Measurements from ENCODE around the gene E2F3. TPM values are rescaled to one million over a fixed set of nuclear protein-coding genes. Genes with fewer than 3 reads are reported as not detected.

The E2F3 gene
- total and polyA plus RNA-seq, 5 donors, result 3.9 to 10.1 (median 7.0) TPM

DNA sequence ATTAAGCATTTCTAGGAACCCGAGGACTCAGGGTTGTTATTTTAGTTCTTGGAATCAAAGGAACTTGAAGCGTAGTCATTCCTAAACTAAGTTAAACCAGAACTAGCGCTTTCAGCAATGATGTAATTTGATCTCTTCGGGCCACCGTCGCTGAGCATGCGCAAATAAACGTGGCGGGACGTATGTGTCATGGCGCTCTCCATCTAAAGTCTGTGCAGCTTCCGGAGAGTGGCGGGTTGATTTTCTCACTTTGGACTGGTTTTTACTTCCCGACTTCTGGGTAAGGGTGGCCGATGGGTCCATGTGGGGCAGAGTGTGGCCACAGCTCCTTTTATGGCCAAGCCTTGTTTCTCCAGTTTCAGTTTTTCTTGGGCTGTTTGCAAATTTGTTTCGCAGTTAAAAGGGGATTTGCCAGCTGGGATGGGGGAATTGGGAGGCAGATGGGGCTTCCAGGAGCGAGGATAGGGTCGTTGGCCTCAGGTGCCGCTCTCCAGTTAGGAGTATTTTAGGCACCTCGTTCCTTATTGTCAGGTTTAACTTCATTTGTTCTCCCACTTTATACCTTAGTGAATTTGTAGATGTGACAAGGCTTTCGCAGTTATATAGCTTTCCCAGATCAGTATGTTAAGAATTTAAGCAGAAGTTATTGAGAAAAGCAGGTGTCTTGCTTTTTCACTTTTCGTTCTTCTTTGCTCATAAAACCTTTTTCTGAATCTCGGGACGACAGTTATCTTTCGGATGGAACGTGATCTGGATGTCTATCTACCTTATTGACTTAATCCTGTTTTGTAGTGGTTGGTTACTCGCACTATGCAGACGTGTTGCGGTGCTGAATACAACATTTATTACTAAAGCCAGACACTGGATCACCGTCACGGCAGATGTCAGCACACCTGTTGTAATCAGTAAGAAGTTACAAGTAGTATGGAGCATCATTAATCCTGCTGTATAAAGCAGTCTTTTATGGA lies 132.9 kb downstream of the E2F3 start, which contains the start of gene CDKAL1:
Gene CDKAL1, plus strand, starts transcription at position 163 of the 968 bp plus-strand sequence. CDS start 11,894 bp downstream, outside the sequence.
- 2% methylated on average over 31 of the region's 31 CpGs for WGBS
- ATAC-seq, result peak; percentile 92 to 93
- intact Hi-C loops (cut with DNase I), result loop anchor here in 2 of 4 donors (5.0 to 10.0 kb wide), 2 partner anchors 132 to 440 kb away; partner anchors contain the start of gene E2F3 (in 1 of the 2)
- peak; percentile 89 to 94 (median 94) for DNase-seq
- peak within 1 kb of the TSS; percentile 95 for H3K4me3 ChIP-seq (ENCODE audit: low read length)
- H3K4me1 ChIP-seq (ENCODE audit: control insufficient read depth, insufficient read depth, low read length), result no peaks in the 10 kb centered on the region
- no peaks in the 10 kb centered on the region for H3K27me3 ChIP-seq (ENCODE audit: control insufficient read depth, insufficient read depth)
- peak within 1 kb of the TSS; percentile 85 for H3K27ac ChIP-seq (ENCODE audit: low read length)
- no peaks in the 10 kb centered on the region for H3K9me3 ChIP-seq (ENCODE audit: control insufficient read depth, low read length)

DNA sequence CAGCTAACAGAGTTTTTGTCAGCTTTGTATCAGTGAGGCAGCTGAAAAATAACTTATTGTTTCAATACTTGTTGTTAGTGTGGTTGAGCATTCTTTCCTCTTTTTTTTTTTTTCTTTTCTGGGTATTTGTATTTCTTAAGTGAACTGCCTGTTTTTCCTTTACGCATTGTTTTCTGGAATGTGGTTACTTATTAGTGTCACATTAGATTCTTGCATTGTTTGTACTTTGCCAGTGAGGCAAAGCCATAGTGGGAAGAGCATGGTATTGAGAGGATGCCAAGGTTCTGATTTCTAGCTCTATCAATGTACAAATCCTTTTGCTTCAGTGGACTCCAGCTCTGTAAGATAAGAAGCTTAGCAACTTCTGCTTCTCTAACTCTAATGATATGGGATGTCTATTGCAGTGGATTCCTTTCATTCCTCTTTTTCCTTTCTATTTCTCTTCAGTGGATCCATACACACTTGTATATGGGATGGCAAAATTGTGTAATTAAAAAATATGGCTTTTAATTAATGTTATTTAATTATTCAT lies 136.5 kb downstream of the E2F3 start:
- intact Hi-C loops (cut with DNase I), result loop anchor here in 1 of 4 donors (10.0 kb wide), 1 partner anchor 443 kb away; no protein-coding TSS in a partner anchor
- no peak for ATAC-seq
- 51% methylated on average over 1 of the region's 1 CpG for WGBS

DNA sequence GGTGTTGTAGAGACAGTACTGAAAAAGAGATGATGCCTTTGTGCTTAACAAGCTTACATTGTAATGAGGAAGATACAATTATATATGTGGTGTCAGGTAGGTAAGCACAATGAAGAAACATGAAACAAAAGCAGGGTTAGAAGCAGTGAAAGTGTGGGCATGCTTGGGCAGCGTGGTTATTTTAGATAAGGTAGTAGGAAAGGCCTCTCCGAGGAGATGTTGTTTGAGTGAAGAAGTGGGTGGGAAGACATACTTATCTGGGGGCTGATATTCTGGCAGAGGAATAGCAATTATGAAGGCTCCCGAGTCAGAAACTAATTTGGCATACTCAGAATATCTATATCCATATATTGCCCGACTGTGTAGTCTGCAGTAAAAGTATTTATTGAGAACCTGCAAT lies 137.2 kb downstream of the E2F3 start:
- Histone ChIP-seq H3K27ac (ENCODE audit: low read length) (no peak overlapping the region), H3K4me1 (ENCODE audit: control insufficient read depth, insufficient read depth, low read length) (no peaks in the 10 kb centered on the region), H3K27me3 (ENCODE audit: control insufficient read depth, insufficient read depth) (no peaks in the 10 kb centered on the region), H3K9me3 (ENCODE audit: control insufficient read depth, low read length) (no peaks in the 10 kb centered on the region), H3K4me3 (ENCODE audit: low read length) (no peak overlapping the region)
- no peak for DNase-seq
- 68% methylated on average over 4 of the region's 4 CpGs for WGBS
- intact Hi-C loops (cut with DNase I), result loop anchor here in 1 of 4 donors (10.0 kb wide), 1 partner anchor 444 kb away; no protein-coding TSS in a partner anchor
- no peak for ATAC-seq

More for the DNA sequence above, 136.5 kb downstream of the E2F3 start:
- H3K4me1 ChIP-seq (ENCODE audit: control insufficient read depth, insufficient read depth, low read length), result no peaks in the 10 kb centered on the region
- DNase-seq, result no peak
- H3K27me3 ChIP-seq (ENCODE audit: control insufficient read depth, insufficient read depth), result no peaks in the 10 kb centered on the region
- H3K27ac ChIP-seq (ENCODE audit: low read length), result no peak overlapping the region
- no peak overlapping the region for H3K4me3 ChIP-seq (ENCODE audit: low read length)
- H3K9me3 ChIP-seq (ENCODE audit: control insufficient read depth, low read length), result no peaks in the 10 kb centered on the region

GRCh38 chr6:20539387-20539786 lies 137.7 kb downstream of the E2F3 start:
- H3K4me1 ChIP-seq (ENCODE audit: control insufficient read depth, insufficient read depth, low read length), result no peaks in the 10 kb centered on the region
- intact Hi-C loops (cut with DNase I), result loop anchor here in 1 of 4 donors (10.0 kb wide), 1 partner anchor 445 kb away; no protein-coding TSS in a partner anchor
- no peaks in the 10 kb centered on the region for H3K9me3 ChIP-seq (ENCODE audit: control insufficient read depth, low read length)
- 97% methylated on average over 2 of the region's 2 CpGs for WGBS
- H3K27me3 ChIP-seq (ENCODE audit: control insufficient read depth, insufficient read depth), result no peaks in the 10 kb centered on the region
- no peak overlapping the region for H3K4me3 ChIP-seq (ENCODE audit: low read length)
- DNase-seq (no peak), ATAC-seq (no peak)
- no peak overlapping the region for H3K27ac ChIP-seq (ENCODE audit: low read length)

GRCh38 chr6:20540683-20541082 lies 139.0 kb downstream of the E2F3 start:
- no peaks in the 10 kb centered on the region for H3K9me3 ChIP-seq (ENCODE audit: control insufficient read depth, low read length)
- no peak overlapping the region for H3K27ac ChIP-seq (ENCODE audit: low read length)
- H3K4me1 ChIP-seq (ENCODE audit: control insufficient read depth, insufficient read depth, low read length), result no peaks in the 10 kb centered on the region
- H3K27me3 ChIP-seq (ENCODE audit: control insufficient read depth, insufficient read depth), result no peaks in the 10 kb centered on the region
- no peak for ATAC-seq
- intact Hi-C loops (cut with DNase I), result no loop called here
- DNase-seq, result no peak
- H3K4me3 ChIP-seq (ENCODE audit: low read length), result no peak overlapping the region
- WGBS, result 81% methylated on average over 5 of the region's 5 CpGs

DNA sequence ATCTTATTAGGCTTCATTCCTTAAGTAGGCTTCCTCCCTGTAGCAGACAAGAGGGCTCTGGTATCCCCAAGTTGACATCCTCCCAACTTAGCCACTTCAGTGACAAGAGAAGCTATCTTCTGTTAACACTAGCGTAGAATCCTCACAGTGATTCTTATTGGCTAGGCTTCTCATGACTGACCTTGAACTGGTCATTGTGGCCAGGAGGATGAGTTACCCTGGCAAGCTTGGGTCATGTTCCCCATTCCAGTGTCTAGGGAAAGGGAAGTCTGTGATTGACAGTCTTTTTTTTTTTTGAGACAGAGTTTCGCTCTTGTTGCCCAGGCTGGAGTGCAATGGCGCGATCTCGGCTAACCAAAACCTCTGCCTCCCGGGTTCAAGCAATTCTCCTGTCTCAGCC lies 139.7 kb downstream of the E2F3 start:
- no peak overlapping the region for H3K27ac ChIP-seq (ENCODE audit: low read length)
- H3K9me3 ChIP-seq (ENCODE audit: control insufficient read depth, low read length), result no peaks in the 10 kb centered on the region
- no peaks in the 10 kb centered on the region for H3K27me3 ChIP-seq (ENCODE audit: control insufficient read depth, insufficient read depth)
- no peak for ATAC-seq
- intact Hi-C loops (cut with DNase I), result no loop called here
- no peak overlapping the region for H3K4me3 ChIP-seq (ENCODE audit: low read length)
- 98% methylated on average over 6 of the region's 6 CpGs for WGBS
- H3K4me1 ChIP-seq (ENCODE audit: control insufficient read depth, insufficient read depth, low read length), result no peaks in the 10 kb centered on the region
- no peak for DNase-seq

GRCh38 chr6:20542927-20543602 lies 141.4 kb downstream of the E2F3 start:
- DNase-seq (no peak), ATAC-seq (no peak)
- H3K4me3 ChIP-seq (ENCODE audit: low read length), result no peak overlapping the region
- intact Hi-C loops (cut with DNase I), result no loop called here
- H3K27ac ChIP-seq (ENCODE audit: low read length), result no peak overlapping the region
- H3K4me1 ChIP-seq (ENCODE audit: control insufficient read depth, insufficient read depth, low read length), result no peaks in the 10 kb centered on the region
- no peaks in the 10 kb centered on the region for H3K27me3 ChIP-seq (ENCODE audit: control insufficient read depth, insufficient read depth)
- no peaks in the 10 kb centered on the region for H3K9me3 ChIP-seq (ENCODE audit: control insufficient read depth, low read length)
- WGBS, result 87% methylated on average over 2 of the region's 2 CpGs

Other genes with a start within 250 kb of the E2F3 start
- gene MBOAT1, start 189.4 kb upstream of the E2F3 start, total RNA-seq, result 1 to 10 TPM; 6.1 to 9.2 (median 7.0) TPM
- gene MBOAT1, start 189.4 kb upstream of the E2F3 start, polyA plus RNA-seq, result 3.0 TPM
- gene CDKAL1, start 132.6 kb downstream of the E2F3 start, total RNA-seq, result 10 to 100 TPM in 3 of 4 donors, 1 to 10 TPM in 1; 9.7 to 11.5 (median 11.0) TPM
- 3.6 TPM for gene CDKAL1, start 132.6 kb downstream of the E2F3 start, polyA plus RNA-seq

Measured in right cardiac atrium (tissue), 5 donors.